ELF-1 (cell line): ENCODE measurements around the gene DNMT3A.

Experiments
- DNase-seq: peaks from one replicate; pipeline ENCODE4 v3.0.0-alpha.2; 2016; ENCODE audit warnings: low read depth, low spot score

The DNMT3A gene

GRCh38 chr2:25341753-25342371, at the start of gene DNMT3A:
DNMT3A (minus strand) TSS chr2:25341925; CDS start chr2:25313984, 27,941 bp downstream.
- no peak for DNase-seq

- no peak for DNase-seq
Observed at GRCh38 chr2:25389161-25389560, 47.4 kb upstream of the DNMT3A start.

DNA sequence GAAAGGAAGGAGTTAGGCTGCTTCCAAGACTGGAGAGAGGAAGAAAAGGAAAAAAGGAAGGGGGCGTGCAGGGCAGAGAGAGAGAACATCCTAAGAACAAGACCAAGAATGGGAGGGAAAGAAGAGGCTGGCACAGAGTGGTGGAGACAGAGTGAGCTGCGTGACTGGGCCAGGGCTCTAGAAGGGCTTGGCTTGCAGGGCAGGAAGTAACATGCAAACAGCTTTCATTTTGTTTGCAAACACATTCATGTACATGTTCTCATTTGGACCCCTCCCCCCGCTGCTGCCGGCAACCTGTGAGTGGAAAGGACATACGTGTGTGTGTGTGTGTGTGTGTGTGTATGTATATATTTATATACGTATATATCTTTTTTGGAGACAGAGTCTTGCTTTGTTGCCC, 46.8 kb upstream of the DNMT3A start:
- no peak for DNase-seq

GRCh38 chr2:25387876-25388449, 46.2 kb upstream of the DNMT3A start:
- DNase-seq, result no peak

GRCh38 chr2:25386971-25387875, 45.5 kb upstream of the DNMT3A start:
- DNase-seq, result no peak

DNA sequence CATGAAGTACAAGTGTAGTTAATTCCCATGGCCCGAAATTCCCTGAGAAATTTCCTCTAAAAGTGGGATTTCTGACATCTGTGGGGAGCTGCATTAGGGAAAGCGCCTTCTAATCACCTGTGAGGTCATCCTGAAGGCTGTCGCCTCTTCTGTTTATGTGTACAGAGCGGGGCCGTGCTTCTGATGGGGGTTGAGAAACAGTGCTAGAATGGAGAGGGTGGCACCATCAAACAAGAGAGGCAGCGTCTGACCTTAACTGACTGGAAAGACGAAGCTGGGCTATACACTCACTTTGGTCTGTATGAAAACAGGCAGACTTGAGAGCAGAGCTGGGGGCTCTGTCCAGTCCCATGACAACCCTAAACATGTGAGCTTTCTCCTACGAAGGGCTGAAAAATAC, 44.2 kb upstream of the DNMT3A start:
- no peak for DNase-seq

GRCh38 chr2:25383806-25384205, 42.1 kb upstream of the DNMT3A start:
- DNase-seq, result no peak

DNA sequence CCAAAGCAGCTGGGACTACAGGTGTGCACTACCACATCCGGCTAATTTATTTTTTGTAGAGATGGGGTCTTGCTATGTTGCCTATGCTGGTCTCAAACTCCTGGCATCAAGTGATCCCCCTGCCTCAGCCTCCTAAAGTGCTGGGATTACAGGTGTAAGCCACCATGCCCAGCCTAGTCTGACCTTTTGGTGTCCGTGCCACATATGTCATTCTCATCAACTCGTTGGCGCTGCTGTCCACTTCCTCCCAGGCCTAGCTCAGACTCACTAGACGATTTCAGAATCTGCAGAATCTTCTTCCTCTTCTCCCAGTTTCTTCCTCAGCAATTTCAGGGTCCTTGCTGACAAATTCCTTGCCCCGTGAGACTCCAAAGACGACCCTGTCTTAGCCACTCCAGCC, 39.8 kb upstream of the DNMT3A start:
- DNase-seq, result no peak

GRCh38 chr2:25380586-25381375, 39.1 kb upstream of the DNMT3A start:
- no peak for DNase-seq

- DNase-seq, result no peak
Observed at GRCh38 chr2:25380023-25380422, 38.3 kb upstream of the DNMT3A start.

DNA sequence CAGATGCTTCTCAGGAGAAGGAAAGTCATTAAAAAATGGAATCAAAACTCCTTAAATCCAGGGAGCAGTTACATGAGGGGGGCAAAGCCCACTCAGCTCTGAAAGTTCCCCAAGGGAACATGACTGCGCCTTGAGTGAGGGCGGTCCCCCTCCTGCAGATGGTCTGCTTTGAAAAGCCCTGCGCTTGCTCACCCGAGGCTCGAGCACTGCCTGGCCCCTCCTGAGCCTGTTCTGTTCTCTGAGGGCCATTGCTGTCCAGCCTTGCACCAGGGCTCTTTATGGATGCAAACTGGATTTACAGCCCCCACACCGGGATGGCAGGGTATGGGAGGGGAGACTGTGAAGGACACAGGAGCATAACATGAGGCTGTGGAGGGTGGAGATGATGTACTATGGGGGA, 37.8 kb upstream of the DNMT3A start:
- DNase-seq, result no peak

DNA sequence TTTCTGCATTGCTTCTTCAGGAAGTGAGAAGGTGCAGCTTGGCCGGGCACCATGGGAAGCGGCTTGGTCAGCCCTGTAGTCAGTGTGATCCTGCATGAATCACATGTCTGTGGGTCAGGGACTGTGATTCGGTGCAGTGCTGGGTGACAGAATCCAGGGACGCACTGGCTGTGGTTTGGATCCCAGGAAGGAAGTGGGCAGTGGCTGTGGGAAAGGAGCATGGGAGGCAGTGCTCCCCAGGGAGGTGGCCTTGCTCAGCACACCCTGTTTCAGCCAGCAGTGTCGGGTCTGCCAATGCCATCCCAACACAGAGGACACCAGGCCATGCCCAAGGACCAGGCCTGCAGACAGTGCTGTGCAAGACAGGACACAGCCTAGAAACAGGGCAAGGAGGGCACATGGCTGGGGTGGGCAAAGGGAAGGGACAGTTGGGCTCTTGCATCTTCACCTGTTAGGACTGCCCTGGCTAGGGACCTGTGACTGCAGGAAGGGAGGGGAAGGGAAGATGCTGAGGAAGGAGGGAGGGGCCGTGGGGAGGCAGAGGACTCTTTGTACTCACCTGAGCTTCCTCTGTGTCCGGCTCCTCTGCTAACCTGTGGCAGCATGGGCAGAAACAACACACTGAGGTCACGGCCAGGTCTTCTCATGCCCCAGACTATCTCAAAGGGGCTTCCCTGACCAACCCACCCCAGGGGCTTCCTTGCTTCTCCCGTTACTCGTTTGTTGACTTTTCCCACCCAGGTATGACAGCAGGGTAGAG, 37.2 kb upstream of the DNMT3A start:
- DNase-seq, result no peak

GRCh38 chr2:25377822-25378421, 36.2 kb upstream of the DNMT3A start:
- DNase-seq, result no peak

DNA sequence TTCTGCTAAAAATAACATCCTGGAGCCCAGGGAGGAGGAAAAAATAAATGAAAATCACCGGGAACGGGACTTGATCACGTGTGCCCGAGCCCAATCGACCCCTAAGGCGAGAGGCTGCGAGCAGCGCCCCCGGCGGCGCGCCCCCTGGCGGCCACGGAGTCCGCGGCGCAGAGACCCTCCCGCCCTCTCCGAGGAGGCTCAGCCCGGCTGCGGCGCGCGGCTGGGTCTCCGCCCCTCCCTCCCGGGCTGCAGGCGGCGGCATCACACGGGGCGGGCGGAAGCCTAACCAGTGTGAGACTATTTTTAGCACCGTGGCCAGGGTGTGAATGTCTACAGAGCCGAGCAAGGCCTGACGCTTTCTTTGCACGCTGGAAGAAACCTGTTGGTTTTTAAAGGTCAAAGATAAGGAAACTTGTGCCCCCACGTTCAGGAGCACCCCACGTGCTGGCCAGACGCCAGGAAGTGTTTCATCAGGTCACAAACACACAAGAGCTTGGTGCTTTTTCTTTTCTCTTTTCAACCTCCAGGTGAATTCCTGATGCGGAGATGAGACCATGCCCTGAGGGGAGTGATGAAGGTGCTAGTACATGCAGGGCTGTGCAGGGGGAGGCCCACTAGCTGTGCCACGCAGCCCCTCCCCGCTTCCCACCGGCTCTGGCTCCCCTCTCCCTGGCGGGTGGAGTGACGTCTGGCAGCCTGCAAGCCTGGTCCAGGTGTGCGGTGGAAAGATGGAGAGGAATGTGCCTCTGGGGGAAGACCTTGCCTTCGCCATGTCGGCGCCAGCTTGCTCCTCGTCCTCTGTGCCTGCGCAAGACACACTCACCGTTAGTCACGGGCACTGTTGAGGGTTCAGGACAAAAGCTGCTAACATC, 35.3 kb upstream of the DNMT3A start:
- DNase-seq, result peak; percentile 95

DNA sequence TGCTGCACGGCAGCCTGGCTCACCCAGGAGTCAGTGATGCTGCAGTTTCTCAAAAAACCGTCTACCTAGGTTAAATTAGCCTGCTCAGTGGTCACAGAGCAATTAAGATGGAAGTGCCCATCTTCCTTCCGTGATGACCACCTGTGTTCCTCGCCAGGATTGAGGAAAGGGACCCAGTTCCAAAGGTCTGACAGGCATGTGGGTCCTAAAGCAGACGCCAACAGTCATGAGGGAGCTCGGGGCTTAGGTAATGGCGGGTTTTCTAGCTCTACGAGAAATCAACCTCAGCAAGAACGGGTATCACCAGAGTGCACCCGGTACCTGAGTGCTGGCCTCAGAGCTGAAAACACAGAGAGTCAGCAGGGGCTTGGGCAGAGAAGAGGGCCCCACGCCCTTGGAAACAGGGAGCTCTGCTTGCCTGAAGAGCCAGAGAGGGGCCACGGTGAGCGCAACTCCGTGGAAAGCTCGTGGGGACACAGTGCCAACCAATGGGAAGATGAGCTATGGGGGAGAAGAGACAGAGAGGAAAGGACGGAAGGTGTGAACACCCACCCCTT, 34.3 kb upstream of the DNMT3A start:
- no peak for DNase-seq

- DNase-seq, result no peak
Observed at GRCh38 chr2:25375371-25375988, 33.8 kb upstream of the DNMT3A start.

- no peak for DNase-seq
Observed at GRCh38 chr2:25374827-25375226, 33.1 kb upstream of the DNMT3A start.

DNA sequence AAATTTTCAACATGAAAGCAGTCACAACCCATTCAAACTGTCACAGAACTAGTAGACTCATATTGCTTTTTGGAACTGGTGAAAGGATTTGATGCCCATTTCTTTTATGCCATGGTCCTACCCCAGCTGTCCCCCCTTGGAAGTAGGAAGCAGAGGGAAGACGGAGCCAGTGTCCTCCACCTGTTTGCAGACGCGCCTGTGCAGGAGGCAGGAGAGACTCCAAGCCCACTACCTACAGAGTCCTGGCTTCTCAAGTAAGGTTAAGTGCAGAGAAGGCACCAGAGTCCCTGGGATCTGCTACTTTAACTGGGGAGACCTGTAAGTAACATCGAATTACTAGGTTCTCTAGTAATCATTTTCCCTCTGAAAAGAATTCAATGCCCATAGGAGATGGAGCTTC, 32.7 kb upstream of the DNMT3A start:
- no peak for DNase-seq
